HG03196 (cell line): ENCODE results near the gene CREB3L2.
A peak's percentile ranks its signal among the peaks of the same experiment; 100 is the strongest.
"Not testable (repeated sequence)": the region's sequence is repeated elsewhere in the genome, so short reads cannot be mapped to it uniquely, and the experiment has no call there.

Source experiments
- ATAC-seq: cut with Tn5 transposase; IDR thresholded peaks from one replicate; pipeline ENCODE4 v1.9.1; 2021; ENCODE audit not compliant: unreplicated experiment

CREB3L2 gene

GRCh38 chr7:137908106-137908505 is 93.8 kb downstream of the CREB3L2 start:
- ATAC-seq, result no peak

- not testable (repeated sequence) for ATAC-seq
These were observed 95.2 kb downstream of the CREB3L2 start for GRCh38 chr7:137906636-137907035.

GRCh38 chr7:137904833-137905232 is 97.1 kb downstream of the CREB3L2 start:
- ATAC-seq, result no peak

- peak; percentile 61 for ATAC-seq
These were observed 98.3 kb downstream of the CREB3L2 start for GRCh38 chr7:137903382-137904169.

- ATAC-seq, result no peak
These were observed 101.7 kb downstream of the CREB3L2 start for GRCh38 chr7:137900137-137900536.

- peak; percentile 65 for ATAC-seq
These were observed 102.8 kb downstream of the CREB3L2 start for GRCh38 chr7:137898839-137899721.

GRCh38 chr7:137895301-137896221 is 106.3 kb downstream of the CREB3L2 start:
- peak; percentile 76 for ATAC-seq

GRCh38 chr7:137893143-137893742 is 108.6 kb downstream of the CREB3L2 start:
- no peak for ATAC-seq

GRCh38 chr7:137891016-137891655 is 110.8 kb downstream of the CREB3L2 start:
- ATAC-seq, result no peak

- ATAC-seq, result no peak
These were observed 111.4 kb downstream of the CREB3L2 start for GRCh38 chr7:137890449-137890921.

- ATAC-seq, result no peak
These were observed 113.6 kb downstream of the CREB3L2 start for GRCh38 chr7:137888241-137888640.

- no peak for ATAC-seq
These were observed 115.1 kb downstream of the CREB3L2 start for GRCh38 chr7:137886746-137887145.

- no peak for ATAC-seq
These were observed 115.6 kb downstream of the CREB3L2 start for GRCh38 chr7:137886281-137886680.

- no peak for ATAC-seq
These were observed 116.2 kb downstream of the CREB3L2 start for GRCh38 chr7:137885678-137886077.

- no peak for ATAC-seq
These were observed 119.1 kb downstream of the CREB3L2 start for GRCh38 chr7:137882806-137883205.

GRCh38 chr7:137882261-137882668 is 119.6 kb downstream of the CREB3L2 start:
- peak; percentile 91 for ATAC-seq

GRCh38 chr7:137881607-137882260 is 120.2 kb downstream of the CREB3L2 start:
- ATAC-seq, result no peak

GRCh38 chr7:137880432-137880831 is 121.5 kb downstream of the CREB3L2 start:
- ATAC-seq, result no peak
